GM18511 (cell line): ENCODE data around the gene CERS6.
A peak's percentile ranks its signal among the peaks of the same experiment; 100 is the strongest.

Source experiments
- ATAC-seq: cut with Tn5 transposase; IDR thresholded peaks from one replicate; pipeline ENCODE4 v1.9.1; 2021; ENCODE audit warnings: mild to moderate bottlenecking, moderate library complexity; ENCODE audit not compliant: unreplicated experiment

Gene CERS6

DNA sequence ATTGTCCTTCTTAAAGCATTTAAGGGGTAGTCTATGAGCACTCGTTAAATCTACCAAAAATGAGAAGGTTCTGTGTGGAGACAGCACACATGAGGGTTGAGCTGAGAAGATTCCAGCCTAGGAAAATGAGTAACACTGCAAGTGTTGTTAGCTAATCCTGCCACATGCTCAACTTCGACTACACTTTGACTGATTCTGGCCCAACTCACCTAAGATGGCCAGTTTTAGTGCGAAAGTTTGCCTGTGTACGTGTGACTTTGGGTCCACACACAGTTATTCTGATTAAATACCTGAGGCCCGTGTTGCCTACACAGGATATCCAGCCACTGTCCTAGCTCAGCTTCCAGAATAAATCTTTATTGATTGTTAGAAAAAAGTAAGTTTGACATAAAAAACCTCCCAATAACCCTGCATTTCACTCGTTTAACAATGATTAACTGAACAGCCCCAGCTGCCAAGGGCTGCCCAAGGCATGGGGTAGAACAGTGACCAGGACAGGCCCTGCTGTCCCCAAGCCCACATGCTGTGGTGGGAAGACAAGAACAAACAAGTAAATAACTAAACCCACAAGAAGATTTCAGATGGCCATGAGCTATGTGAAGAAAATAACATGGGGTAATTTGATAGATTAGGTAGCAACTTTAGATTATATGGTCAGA lies 14.7 kb upstream of the CERS6 start:
- no peak for ATAC-seq

DNA sequence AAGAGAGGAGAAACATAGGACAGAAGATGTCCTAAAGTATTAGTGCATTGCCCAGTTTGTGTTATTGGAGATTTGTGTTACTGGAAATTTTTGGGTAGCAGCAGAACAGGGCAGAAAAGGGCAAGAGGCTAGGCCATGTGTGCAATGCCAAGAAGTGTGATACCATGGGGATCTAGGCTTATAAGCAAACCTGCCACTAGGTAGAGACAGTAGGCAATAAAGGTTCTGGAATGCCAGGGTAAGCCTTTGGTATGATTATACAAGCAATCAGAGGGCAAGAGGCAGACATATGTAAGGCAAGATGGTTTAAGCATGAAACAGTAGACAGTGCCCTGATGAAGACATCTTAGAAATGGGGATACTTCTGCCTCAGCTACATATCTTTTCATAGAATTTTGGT lies 12.3 kb upstream of the CERS6 start:
- no peak for ATAC-seq

DNA sequence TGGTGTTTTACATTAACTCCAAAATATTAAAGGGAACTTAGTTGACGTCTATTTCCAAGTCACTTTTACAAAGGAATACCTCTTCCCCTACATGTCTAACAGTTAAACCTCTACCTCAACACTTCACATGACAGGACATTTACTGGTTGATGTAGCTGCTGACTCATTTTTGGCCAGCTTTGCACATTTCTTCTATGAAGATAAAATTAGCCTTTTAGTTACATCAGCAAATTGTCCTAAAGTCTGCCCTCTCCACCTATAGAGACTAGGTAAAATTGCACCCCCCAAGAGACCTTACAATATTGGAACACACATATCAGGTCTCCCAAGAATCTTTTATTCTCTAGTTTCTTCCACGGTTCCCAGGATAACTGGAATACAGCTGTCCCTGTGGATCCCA lies 10.1 kb upstream of the CERS6 start:
- ATAC-seq = no peak

DNA sequence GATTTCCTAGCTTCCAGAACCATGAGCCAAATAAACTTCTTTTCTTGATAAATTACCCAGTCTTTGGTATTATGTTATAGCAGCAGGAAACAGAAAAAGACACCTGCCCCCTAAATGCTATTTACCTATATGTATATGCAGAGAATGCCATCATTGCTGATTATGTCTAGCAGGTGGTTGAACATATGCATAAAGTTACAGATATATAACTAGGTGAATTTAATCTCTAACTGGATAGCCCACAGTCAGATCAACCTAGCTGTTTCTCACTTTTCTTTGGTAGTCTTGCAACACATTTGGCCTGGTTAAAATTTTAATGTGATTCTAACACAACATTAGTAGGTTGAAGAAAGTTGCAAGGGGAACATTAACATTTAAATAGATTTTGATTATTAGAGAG lies 7.1 kb upstream of the CERS6 start:
- ATAC-seq = peak; percentile 51

DNA sequence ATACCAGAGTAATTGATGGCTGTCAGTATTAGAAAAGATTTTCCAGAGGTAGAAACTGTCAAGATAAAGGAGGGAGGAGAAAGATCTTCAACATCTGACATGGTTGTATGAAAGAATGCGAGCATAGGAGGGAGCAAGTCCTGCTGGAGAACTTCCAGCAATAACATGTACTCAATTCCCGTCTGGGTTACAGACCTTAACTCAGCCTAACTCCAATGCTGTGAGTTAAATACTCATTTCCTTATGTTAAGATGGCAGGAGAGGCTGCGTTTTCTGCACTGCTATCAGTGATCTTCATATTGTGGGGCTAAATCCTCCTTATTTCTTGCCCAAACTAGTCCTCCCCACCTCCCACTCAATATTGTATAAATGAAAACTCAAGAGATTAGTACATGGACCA lies 6.7 kb upstream of the CERS6 start:
- ATAC-seq = no peak

DNA sequence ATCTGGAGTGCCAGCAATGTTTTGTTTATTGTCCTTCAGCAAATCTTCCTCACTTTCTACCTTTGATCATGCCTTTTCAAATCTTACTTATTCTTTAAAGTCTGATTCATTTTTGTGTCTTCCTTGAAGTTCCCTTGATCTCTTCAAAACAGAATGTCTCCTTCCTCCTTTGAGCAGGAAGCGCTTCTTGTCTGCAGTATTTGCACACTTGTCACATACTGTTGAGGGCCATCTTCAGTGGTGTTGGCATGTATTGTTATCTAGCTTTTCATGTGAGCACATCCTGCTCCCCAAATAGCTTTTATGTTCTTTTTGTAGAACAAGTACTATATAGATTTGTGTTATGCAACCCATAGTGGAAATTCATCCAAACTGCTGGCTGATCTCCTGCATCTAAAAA lies 5.9 kb upstream of the CERS6 start:
- no peak for ATAC-seq

DNA sequence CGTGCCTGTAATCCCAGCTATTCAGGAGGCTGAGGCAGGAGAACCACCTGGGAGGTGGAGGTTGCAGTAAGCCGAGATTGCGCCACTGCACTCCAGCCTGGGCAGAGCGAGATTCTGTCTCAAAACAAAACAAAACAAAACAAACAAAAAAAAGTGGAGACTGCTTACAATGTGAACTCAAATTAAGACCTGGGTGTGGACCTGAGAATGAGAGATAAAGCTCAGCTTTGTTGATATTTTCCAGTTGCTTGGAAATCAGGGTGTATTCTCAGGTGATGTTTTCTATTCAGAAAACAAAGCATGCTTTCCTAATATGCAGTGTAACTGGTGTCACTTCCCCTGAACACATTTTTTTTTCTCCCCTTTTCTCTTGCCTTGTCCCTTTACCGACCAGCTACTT lies 5.3 kb upstream of the CERS6 start:
- ATAC-seq = no peak

DNA sequence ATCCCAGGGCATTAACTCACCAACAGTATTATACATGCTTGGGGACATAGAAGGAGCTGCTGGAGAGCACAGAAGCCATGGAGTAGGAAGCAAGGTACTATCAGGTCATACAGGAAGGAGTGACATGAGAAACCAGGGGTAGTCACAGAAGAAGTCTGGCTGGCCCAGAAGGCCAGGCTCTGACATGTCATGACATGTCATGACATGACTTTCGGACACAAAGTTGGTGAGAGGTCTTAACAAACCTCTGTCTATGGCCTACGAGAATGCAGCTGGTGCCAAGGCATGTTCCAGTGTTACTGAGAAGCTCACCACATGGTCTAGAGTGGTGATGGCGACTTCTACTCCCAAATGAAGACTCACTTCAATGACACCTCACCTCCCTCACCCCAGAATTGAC lies 3.3 kb upstream of the CERS6 start:
- no peak for ATAC-seq

DNA sequence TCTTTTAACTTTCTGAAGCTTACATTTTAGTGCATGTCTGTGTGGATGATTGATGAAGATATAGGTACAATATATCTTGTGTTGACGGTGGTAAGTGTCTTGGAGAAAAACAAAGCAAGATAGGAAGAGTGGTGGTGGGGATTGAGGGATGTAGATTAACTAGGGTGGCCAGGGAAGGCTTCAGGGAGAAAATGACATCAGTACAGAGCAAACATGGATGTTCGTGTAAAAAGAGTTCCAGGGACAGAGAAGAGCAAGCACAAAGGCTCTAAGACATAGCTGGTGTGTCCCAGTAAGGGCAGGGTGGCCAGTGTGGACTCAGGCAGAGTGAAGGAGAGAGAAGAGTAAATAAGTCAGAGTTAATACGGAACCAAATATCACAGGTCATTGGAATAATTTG lies 2.7 kb upstream of the CERS6 start:
- ATAC-seq = no peak

DNA sequence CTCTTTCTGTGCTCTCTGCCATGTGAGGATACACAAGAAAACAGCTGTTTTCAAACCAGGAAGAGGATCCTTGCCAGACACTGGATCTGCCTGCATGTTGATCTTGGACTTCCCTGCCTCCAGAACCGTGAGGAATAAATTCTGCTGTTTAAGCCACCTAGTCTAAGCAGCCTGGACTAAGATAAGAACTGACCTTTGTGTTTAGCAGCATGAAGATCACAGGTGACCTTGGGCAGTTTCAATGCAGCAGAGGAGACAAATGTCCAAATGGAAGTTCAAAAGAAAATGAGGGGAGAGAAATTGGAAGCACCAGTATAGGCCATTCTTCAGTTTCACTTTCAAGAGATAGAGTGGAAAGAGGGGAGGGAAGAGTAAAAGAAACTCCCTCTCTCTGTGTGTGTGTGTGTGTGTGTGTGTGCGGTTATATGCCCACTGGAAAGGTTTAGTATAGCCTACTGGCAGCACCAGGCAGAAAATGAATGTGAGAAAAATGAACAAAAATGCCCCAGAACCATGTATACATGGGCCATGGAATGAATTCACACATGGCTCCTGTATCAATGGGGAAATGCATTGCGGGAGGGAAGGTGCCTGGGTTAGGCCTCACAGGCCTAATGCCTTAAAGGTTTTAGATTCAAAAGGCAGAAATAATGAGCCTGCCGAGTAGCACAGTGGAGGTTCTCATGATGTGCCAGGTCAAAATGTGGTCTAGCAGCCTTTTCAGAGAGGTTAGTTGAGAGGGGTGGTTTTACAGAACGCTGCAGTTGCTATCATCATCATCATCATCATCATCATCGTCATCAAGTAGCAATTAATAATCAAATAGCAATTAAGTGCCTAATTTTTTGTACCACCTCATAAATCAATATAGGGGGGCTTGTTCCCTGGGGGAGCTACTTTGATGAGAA lies 1.1 kb upstream of the CERS6 start:
- no peak for ATAC-seq

DNA sequence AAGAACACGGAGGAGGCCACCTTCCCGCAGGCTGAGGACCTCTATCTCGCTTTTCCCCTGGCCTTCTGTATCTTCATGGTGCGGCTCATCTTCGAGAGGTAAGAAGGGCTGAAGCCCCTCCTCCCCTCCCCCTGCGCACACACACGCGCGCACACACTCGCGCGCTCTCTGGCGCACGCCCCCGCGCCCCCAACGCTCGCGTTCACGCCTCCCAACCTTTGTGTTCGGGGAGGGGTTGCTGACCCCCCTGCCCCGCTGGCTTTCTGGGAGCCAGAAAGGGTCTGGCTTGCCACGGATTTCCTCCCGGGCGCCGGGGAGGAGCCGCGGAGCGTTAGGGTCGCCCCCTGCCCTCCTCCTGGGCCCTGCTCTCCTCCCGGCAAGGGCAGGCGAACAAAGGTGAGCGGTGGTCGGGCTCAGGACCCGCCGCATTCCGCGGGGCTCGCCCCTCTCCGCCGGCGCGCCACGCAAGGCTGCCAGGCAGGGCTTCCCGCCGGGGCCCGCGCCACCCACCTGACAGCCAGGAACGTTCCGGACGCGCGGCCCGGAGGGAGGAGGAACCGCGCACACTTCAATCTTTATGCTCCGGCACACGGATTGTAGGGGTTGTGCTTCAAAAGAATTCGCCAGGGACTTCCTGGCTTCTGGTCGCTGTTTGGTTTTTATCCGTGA lies 583 bp downstream of the CERS6 start:
- peak; percentile 38 for ATAC-seq

DNA sequence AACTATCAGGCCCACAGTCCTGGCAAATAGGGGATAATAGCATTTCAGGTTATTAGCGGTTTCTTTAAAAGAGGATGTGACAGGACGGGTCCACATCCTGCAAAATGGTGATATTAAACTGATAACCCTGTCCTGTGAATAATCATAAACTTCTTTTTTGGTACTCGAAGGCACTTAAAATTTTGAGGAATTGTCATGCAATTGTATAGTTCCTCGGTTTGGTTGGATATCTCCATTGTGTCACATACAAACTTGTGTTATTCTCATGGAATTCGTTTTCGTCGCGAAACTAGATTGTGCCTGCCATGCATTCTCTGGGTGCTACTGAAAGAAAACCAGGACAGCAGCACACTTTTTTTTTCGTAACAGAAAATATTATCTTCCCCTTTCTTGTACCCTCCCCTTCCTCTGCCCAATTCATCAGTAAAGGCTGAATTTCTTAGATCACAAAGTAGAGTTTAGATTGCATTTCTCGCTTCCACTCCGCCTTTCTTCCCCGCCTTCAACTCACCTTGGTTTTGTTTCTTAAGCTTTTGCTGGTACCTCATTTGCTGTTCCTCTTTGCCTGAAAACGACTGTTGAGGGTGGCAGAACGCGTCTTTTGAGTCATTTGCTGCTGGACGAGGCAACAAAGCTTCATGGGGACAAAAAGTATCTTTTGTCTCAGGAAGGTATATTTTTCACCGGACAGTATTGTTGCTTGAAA lies 1.3 kb downstream of the CERS6 start:
- peak; percentile 4 for ATAC-seq

DNA sequence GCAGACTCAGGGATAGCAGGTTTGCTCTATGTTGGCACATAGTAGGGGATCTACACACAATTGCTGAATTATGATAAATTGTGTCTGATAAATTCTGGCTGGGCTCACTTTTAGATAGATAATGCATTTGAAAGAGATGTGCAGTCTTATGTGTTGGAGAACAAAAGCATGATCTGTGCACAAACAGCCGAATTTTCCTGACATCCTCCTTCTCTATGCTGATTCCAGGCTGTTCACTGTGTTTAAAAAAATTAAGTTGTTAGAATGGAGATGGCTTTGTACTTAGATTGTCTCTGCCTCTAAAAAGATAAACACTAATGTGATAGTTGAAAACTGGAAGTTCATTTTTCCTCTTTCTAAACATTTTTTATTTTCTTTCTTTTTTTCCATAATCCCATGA lies 2.1 kb downstream of the CERS6 start:
- no peak for ATAC-seq

DNA sequence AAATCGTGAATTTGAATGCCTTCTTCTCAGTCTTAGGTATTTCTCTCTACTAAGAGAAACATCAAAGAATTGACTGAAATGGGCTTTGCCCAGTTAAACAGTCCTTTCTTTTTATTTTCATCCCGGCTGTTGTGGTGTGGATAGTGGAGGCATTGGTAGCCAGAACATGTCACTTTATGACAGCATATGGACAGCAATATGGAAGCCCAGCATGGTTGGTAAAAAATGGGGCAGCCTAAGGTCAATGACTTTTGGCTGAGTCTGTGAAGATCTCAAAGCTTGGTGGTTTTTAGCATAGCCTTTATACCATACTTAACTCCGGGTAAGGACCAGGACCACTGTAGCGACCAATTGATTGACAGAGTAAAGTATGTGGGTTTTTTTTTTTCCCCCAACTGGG lies 3.2 kb downstream of the CERS6 start:
- ATAC-seq = no peak

DNA sequence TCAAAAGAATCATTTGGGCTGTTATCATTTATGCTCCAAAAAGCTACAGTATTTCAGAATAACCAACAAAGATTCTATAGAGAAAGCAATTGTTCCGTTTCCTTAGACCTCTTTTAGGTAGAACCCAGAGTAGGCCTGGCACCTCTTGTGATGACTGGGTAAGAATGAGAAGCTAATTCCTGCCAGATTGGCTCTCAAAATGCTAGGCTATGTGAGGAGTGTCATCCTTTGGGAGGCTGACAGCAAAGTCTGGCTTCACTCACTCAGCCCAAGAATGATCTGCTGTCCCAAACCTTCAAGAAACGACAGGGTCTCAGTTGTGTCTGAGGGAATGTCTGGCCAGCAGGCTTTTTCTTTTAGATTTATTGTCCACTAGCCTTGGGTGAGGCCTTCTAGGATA lies 4.5 kb downstream of the CERS6 start:
- no peak for ATAC-seq

DNA sequence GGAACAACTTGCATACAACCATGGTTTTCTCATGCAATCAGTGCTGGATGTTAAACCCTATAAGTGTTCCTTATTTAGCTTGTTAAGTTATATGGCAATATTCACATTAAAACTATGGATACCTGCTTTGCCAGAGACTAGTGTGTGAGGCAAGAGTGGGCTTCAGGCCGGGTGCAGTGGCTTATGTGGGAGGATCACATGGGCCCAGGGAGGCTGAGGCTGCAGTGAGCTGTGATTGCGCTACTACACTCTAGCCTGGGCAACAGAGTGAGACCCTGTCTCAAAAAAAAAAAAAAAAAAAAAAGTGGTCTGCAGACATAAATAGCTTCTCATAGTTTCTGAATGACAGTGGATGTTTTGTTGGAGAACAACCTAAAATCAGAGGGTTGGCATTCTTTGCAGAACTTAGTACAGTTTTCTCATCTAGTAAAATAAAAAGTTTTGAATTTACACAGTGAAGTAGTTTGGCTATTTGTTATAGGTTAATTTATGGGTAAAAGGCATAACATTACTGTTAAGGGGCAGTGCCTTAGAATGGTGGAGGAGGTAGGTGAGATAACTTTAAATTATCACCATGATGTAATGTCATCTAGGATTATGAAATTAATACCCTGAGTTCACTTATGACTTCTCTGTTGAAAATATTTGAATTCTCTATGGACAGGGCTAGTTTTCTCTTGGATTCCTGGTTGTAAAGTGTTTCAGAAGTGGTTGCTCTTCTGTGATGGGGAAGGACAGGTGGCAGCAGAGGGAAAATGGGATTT lies 5.3 kb downstream of the CERS6 start:
- no peak for ATAC-seq

DNA sequence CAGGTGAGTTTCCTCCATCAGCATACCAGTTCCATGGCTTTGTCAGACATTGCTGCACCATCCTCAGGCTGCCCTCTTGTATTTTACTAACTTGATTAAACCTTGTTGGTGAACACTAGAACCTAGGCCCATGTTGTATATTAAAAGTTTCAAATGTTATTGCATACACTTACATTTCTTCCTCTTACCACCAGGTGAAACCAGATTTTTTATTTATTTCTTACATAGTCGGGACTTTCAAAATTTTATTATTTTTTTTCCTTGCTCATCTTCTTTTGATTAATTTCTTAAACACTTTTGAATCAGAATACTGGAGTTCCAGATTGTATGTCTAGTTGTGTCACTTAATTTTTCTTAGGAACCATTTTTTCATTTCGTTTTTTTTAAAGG lies 5.9 kb downstream of the CERS6 start:
- ATAC-seq = no peak

DNA sequence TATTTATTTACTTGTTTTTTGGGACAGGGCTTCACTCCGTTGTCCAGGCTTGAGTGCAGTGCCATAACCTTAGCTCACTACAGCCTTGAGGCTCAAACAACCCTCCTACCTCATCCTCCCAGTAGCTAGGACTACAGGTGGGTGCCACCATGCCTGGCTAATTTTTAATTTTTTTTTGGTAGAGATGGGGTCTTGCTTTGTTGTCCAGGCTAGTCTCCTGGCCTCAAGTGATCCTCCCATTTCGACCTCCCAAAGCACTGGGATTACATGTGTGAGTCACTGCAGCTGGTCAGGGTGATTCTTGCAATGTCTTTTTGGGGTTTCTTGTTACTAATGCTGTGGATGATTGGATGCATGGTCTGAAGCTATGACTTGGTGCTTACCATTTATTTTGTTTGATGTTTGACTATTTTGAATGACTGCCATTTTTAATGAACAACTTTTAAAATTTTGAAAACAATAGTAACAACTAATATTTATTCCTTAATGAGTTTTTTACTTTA lies 6.5 kb downstream of the CERS6 start:
- no peak for ATAC-seq

DNA sequence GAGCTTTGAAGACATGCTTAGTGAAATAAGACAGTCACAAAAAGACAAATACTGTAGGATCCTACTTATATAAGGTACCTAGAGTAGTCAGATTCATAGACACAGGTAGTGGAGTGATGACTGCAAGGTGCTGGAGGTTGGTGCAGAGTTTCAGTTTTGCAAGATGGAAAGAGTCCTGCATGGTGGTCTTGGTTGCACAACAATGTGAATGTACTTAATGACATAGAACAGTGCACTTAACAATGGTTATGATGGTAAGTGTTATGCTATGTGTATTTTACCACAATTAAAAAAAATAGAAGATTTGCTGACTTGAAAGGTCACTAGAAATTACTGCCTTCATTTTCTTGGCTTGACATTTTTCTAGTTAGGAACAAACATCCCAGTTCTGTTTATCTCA lies 9.5 kb downstream of the CERS6 start:
- no peak for ATAC-seq

DNA sequence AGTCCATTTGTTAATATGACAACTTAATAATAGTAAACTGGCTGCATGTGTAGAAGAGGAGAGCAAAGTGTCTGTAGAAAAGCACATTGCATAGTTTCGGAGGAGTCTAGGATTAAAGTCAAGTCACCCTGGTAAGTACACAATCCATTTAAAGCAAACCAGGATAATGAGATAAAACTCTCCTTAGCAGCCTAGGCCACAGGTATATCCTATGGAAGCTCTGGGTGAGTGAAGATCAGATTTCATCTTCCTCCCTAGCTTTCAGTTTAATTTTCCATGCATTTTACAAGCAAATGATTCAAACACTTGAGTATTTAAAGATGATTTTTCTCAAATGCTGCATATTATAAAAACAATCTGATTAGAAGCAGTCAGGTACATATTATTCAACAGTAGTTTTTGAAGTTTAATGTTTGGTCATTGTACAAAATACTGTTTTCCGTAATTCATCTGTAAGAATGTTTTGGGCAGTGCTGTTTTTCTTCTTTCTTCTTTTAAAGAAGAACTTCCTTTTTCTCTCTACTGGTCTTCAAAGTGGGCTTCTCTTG lies 10.2 kb downstream of the CERS6 start:
- ATAC-seq = no peak
